ENCODE results near the gene REXO1.

REXO1 gene

GRCh38 chr19:1766800-1767352 is 81.4 kb downstream of the REXO1 start:
- DNase-seq (ENCODE audit: low spot score) = no peak

GRCh38 chr19:1765904-1766799 is 82.1 kb downstream of the REXO1 start:
- DNase-seq (ENCODE audit: low spot score) = no peak

Data from ecto neural progenitor cell (in vitro differentiated cells).